WI38 (cell line): ENCODE results near the gene SKAP2.

Experiments used
- H3K4me3 ChIP-seq: 2 replicates; pipeline ENCODE4 v1.5.1; 2011; ENCODE audit warnings: low read depth, mild to moderate bottlenecking, control low read depth, low read length
- TF ChIP-seq, protein P1 (sequence below): IDR thresholded peaks from 2 replicates; pipeline ENCODE4 v1.5.1; 2012; ENCODE audit warnings: low read depth, mild to moderate bottlenecking, control low read depth, low read length

Gene SKAP2

DNA sequence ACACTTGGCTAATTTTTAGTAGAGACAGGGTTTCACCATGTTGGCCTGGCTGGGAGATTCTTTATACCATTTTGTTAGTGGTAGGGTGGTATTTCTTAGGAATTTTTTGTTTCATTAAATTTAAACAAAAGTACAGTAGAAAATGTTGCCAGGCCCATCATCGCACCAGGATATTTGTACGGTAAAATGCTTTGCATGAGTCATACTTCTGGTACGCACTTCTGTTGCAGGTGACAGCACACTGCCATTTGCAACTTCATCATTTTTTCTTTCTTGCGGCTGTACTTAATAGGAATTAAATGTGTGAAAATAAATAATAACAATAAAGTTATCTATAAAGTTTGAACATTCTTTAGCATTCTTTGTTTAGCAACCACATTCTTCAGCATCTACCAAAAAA is 195.6 kb downstream of the SKAP2 start:
- TF ChIP-seq, protein P1, sequence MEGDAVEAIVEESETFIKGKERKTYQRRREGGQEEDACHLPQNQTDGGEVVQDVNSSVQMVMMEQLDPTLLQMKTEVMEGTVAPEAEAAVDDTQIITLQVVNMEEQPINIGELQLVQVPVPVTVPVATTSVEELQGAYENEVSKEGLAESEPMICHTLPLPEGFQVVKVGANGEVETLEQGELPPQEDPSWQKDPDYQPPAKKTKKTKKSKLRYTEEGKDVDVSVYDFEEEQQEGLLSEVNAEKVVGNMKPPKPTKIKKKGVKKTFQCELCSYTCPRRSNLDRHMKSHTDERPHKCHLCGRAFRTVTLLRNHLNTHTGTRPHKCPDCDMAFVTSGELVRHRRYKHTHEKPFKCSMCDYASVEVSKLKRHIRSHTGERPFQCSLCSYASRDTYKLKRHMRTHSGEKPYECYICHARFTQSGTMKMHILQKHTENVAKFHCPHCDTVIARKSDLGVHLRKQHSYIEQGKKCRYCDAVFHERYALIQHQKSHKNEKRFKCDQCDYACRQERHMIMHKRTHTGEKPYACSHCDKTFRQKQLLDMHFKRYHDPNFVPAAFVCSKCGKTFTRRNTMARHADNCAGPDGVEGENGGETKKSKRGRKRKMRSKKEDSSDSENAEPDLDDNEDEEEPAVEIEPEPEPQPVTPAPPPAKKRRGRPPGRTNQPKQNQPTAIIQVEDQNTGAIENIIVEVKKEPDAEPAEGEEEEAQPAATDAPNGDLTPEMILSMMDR: no peak

DNA sequence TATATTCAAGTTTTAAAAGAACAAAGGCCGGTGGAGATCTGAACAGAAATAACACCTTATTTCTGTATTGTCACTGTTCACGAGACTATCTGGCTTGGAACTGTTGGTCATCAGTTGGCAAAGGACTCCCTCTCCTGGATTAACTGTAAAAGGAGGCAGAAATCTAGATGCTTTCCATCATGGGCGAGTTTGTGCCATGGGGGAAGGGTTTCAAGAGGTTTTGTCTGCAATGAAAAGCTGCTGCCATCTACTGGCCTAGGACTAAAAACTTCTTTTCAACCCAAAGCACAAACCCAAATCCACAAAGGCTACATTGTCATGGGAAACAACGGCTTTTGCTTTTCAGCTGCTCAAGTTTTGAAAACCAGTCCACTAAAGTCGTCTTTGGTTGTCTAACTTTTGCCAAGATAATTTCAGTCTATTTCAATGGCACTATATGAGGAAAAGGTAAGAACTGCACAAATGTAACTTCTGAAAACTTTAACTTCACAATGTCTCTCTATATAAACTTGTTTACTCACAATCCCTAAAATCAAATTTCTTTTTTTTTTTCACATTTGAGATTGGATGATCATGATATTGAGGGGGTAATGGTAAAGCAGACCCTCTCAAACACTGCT is 196.8 kb downstream of the SKAP2 start:
- no peak overlapping the region for H3K4me3 ChIP-seq
- TF ChIP-seq, protein P1: peak; percentile 74

More for the DNA sequence above, 195.6 kb downstream of the SKAP2 start:
- no peak overlapping the region for H3K4me3 ChIP-seq

DNA sequence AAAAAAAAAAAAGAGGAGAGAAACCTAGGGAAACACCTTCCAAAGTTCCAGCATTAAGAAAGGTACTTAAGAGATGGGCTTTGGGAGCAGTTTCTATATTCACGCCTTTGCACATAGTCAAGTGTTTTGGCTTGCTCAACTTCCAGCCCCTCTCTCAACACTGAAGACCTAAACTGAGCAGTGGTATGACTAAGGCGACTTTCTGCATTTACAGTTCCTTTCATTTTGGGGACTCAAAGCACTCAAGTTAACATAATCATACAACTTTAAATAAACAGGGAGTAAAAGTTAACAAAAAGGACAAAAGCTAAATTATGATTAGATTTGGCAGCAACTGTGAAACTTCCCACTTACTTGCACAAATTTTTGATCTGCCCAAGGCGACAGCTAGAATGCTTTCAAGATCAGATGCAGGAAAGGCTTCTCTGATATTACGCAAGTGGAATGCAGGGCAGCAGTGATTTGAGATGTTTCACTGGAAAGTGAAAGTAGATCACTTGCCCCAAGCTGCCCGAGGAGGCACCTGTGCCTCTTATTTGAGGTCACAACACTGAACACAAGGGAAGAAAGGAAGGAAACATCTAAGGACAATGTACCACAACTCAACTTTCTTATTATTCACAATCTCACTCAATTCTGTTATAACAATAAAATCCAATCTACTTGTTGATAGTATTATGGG is 199.5 kb downstream of the SKAP2 start:
- H3K4me3 ChIP-seq: no peak overlapping the region

GRCh38 chr7:26664274-26664673 is 200.1 kb downstream of the SKAP2 start:
- TF ChIP-seq, protein P1: no peak
- no peak overlapping the region for H3K4me3 ChIP-seq

More for the DNA sequence above, 199.5 kb downstream of the SKAP2 start:
- TF ChIP-seq, protein P1: no peak

DNA sequence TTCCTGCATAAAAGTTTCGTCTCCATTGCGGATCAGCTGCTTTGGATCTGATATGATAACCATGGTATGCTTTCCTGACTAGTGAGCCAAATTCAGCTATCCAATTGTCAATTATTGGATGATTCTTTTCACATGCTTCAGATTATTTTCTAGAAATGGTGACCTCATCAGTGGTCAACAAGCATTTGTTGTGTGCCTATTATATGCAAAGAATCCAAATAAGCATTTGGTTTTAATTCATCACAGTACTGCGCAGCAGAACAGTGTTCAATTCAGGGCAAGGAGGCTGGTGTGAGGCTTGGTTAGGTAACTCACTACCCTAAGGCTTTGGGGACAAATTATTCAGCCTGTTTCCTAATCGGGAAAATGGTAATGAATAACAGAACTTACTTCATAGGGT is 200.5 kb downstream of the SKAP2 start:
- TF ChIP-seq, protein P1: no peak
- H3K4me3 ChIP-seq: no peak overlapping the region

- no peak overlapping the region for H3K4me3 ChIP-seq
- TF ChIP-seq, protein P1: no peak
These were observed 201.7 kb downstream of the SKAP2 start for GRCh38 chr7:26662646-26663045.

DNA sequence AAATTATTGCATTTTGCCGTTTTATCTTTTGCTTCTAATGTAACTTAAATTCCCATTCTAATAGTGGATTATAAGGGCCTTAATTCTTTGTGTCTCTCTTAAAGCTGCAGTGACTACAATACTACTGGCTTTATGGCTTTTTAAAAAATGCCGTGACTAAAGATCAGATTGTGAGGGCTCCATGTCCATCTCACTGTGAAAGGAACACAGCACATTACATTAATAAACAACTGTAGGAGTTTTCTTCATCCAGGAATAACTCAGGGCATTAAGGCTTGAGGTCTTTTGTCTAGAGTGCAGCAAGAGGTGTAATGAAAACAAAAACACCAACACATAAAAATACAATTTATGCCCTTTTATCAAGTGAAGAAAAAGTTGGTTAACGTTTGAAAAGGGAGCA is 205.3 kb downstream of the SKAP2 start:
- TF ChIP-seq, protein P1: no peak
- H3K4me3 ChIP-seq: no peak overlapping the region
